ENCODE measurements around the gene SOX13. TPM values are rescaled to one million over a fixed set of nuclear protein-coding genes. Genes with fewer than 3 reads are reported as not detected.
A peak's percentile ranks its signal among the peaks of the same experiment; 100 is the strongest.

Gene SOX13
- total RNA-seq, 4 donors from 2014 or later, result 51.8 to 108 (median 105) TPM

- H3K27me3 ChIP-seq, result no peaks in the 10 kb centered on the region
- DNase-seq (ENCODE audit: low spot score in 2 of 2), result peak; percentile 30 to 59
- no peaks in the 10 kb centered on the region for H3K9me3 ChIP-seq
- H3K36me3 ChIP-seq, result peaks cover 0 to 23% (median 0%) of the 10 kb centered on the region in 3 donors
- peak; percentile 53 to 86 for TF ChIP-seq EP300 (IDR thresholded peaks at IDR 0.05)
- no peak for TF ChIP-seq CTCF (IDR thresholded peaks at IDR 0.05)
- H3K27ac ChIP-seq, result peak overlapping the region; percentile 78 to 96 (median 88)
- H3K4me1 ChIP-seq, result peaks cover 0 to 58% (median 5%) of the 10 kb centered on the region in 4 donors
- WGBS, 2 donors, result 67 to 72% methylated on average over 16 of the region's 16 CpGs
- H3K4me3 ChIP-seq, result peak overlapping the region in 3 of 4 donors; percentile 65 to 80 (median 73)
Observed at GRCh38 chr1:204149635-204150565, 77.0 kb downstream of the SOX13 start.

GRCh38 chr1:204150702-204151551, 78.0 kb downstream of the SOX13 start:
- peaks cover 0 to 13% (median 0%) of the 10 kb centered on the region in 3 donors for H3K36me3 ChIP-seq
- H3K4me1 ChIP-seq, result peaks cover 0 to 58% (median 5%) of the 10 kb centered on the region in 4 donors
- 18 to 33% methylated on average over 18 to 23 of the region's 33 CpGs for WGBS, 2 donors
- H3K27ac ChIP-seq, result peak overlapping the region; percentile 78 to 96 (median 88)
- no peaks in the 10 kb centered on the region for H3K27me3 ChIP-seq
- TF ChIP-seq EP300 (IDR thresholded peaks at IDR 0.05), result no peak
- TF ChIP-seq CTCF (IDR thresholded peaks at IDR 0.05), result no peak
- no peak for TF ChIP-seq POLR2A (IDR thresholded peaks at IDR 0.05)
- peak overlapping the region; percentile 65 to 80 (median 73) for H3K4me3 ChIP-seq
- H3K9me3 ChIP-seq, result no peaks in the 10 kb centered on the region
- DNase-seq (ENCODE audit: low spot score in 2 of 2), result peak; percentile 35 to 60

DNA sequence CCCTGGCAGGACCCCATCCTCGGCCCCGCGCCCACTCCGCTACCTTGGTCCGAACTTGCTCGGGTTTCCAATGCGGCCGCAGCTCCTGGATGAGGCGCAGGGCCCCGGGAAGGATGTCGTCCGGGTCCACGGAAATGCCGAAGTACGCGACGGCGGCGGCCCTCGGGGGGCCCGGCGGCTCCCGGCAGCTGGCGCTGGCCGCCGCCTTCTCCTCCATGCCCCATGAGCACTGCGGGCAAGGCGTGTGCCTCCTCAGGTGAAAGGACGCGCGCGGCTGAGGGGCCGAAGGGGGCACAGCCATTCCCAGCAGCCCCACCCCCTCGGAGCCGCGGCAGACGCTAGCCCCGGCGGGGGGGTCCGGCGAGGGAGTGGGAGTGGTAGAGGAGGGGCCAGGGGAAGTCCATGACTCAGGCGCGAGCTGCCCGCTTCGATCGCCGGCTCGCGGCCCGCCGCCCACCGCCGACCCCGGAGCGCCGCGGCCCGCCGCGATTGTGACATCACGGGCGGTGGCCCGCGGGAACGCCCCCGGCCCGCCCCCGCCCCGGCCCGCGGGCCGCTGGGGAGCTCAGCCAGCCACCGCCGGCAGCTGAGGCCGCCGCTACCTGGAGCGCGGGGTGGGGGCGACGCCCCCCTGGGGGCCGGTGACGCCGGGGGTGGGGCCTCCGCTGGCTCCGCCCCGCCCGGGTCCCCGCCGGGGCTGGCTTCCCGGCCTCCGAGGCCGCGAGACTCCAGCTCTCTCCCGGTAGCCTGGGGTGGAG, 78.8 kb downstream of the SOX13 start, which contains the start of gene ETNK2:
Gene ETNK2 (minus strand): TSS at position 493 of the 758 bp plus-strand sequence. CDS start 192 bp downstream, at position 301.
- H3K36me3 ChIP-seq, result peaks cover 0 to 5% (median 0%) of the 10 kb centered on the region in 3 donors
- peak within 1 kb of the TSS; percentile 70 to 80 (median 73) for H3K4me3 ChIP-seq
- WGBS, 2 donors, result 0 to 2% methylated on average over 9 to 17 of the region's 94 CpGs
- no peaks in the 10 kb centered on the region for H3K27me3 ChIP-seq
- H3K27ac ChIP-seq, result peak within 1 kb of the TSS; percentile 78 to 96 (median 88)
- H3K4me1 ChIP-seq, result peaks cover 0 to 58% (median 5%) of the 10 kb centered on the region in 4 donors
- DNase-seq (ENCODE audit: low spot score in 2 of 2), result peak; percentile 42 to 48
- H3K9me3 ChIP-seq, result no peaks in the 10 kb centered on the region
- TF ChIP-seq POLR2A (IDR thresholded peaks at IDR 0.05), result peak; percentile 13 to 52
- no peak for TF ChIP-seq CTCF (IDR thresholded peaks at IDR 0.05)
- peak in 1 of 2 donors; percentile 56 for TF ChIP-seq EP300 (IDR thresholded peaks at IDR 0.05)

DNA sequence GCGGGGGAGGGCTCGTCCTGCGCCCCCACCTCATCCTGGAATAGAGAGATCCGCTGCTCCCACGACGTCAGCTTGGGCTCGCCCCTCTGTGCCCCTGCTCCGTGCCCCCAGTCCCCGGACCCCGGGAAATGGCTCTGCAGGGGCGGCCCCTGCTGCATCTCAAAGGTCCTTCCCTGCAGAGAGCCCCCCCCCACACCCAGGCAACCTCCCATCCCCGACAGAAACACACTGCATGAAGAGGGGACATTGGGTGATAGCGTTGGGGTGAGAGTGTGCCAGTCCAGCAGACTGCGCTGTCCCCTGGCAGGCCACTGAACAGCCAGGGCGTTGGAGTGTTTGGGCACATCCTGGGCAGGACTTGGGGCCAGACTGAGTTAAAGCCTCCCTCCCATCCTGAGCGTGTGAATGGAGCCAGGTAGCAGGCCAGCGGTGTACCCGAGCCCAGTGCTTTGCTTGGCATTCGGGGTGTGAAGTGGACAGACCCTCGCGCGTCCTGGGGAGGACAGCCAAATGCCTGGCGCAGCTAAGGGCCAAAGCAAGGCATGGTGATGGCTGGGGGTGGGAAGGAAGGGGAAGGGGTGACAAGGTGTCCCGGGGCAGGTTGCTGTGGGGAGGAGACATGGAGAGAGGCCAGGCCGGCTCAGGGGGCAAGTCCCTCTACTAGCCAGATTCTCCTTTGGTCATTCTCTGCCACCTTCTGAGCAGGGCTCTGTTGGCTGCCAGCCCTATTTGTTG, 79.6 kb downstream of the SOX13 start:
- Histone ChIP-seq H3K36me3 (no peaks in the 10 kb centered on the region), H3K27me3 (no peaks in the 10 kb centered on the region), H3K4me3 (peak overlapping the region; percentile 70 to 80 (median 73)), H3K27ac (peak overlapping the region; percentile 78 to 96 (median 88)), H3K4me1 (peaks cover 0 to 53% (median 5%) of the 10 kb centered on the region in 4 donors), H3K9me3 (no peaks in the 10 kb centered on the region)
- 43 to 51% methylated on average over 11 to 16 of the region's 25 CpGs for WGBS, 2 donors
- TF ChIP-seq CTCF (IDR thresholded peaks at IDR 0.05) (no peak), POLR2A (IDR thresholded peaks at IDR 0.05) (no peak), EP300 (IDR thresholded peaks at IDR 0.05) (no peak)
- peak in 1 of 2 donors; percentile 18 for DNase-seq (ENCODE audit: low spot score in 2 of 2)

Measured in tibial nerve (tissue), 4 donors.